Thyroid gland (tissue), 4 donors: ENCODE measurements around the gene HSPB6. TPM values are rescaled to one million over a fixed set of nuclear protein-coding genes. Genes with fewer than 3 reads are reported as not detected.

Source experiments
- DNase-seq, 2 donors: peaks; one replicate each; pipeline ENCODE4 v3.0.0-alpha.2; 2019
- H3K27ac ChIP-seq, 3 donors: fragments of 200-600 bp; sonication (generic); 1 replicate in 2 of 3; 2 replicates in 1 of 3; pipeline ENCODE4 v1.5.1; 2016 to 2019; ENCODE audit warnings: mild to moderate bottlenecking in 1 of 3, moderate library complexity in 1 of 3
- H3K27me3 ChIP-seq: fragments of 200-600 bp; sonication (generic); one replicate; pipeline ENCODE4 v1.5.1; 2019
- H3K36me3 ChIP-seq, 2 donors: fragments of 200-600 bp; sonication (generic); one replicate each; pipeline ENCODE4 v1.5.1; 2016 to 2019
- H3K4me1 ChIP-seq, 2 donors: fragments of 200-600 bp; sonication (generic); one replicate each; pipeline ENCODE4 v1.5.1; 2017 to 2019
- H3K4me3 ChIP-seq, 3 donors: fragments of 200-600 bp; sonication (generic); replicated peaks in 1 of 3; 1 replicate in 2 of 3; 2 replicates in 1 of 3; pipeline ENCODE4 v1.5.1; 2016; ENCODE audit warnings: mild to moderate bottlenecking in 1 of 3
- H3K9me3 ChIP-seq: fragments of 200-600 bp; sonication (generic); one replicate; pipeline ENCODE4 v1.5.1; 2017
- POLR2A ChIP-seq, 2 donors: fragments of 450-650 bp; IDR thresholded peaks; one replicate each; pipeline ENCODE4 v1.6.1; 2017; ENCODE audit warnings: antibody characterized with exemption in 2 of 2, mild to moderate bottlenecking in 2 of 2, moderate library complexity in 1 of 2
- WGBS, 2 donors: methylation state at CpG; one replicate each; pipeline ENCODE4 v1.1.5; 2017; 5-methylcytosine and 5-hydroxymethylcytosine counted together
- intact Hi-C: fragments of 100-400 bp; cut with DNase I; formaldehyde crosslinking; loops from one replicate; pipeline ENCODE4 v1.15.1; 2023
- total RNA-seq, 4 donors: library from RNA; depleted of rRNA; stranded (reverse); fragments of >200 nt; gene quantifications; one replicate each; pipeline ENCODE4 v1.2.3, GENCODE V29; 2016
- TF ChIP-seq, protein P1 (sequence below), 6 experiments: fragments of 200-600 bp in 3 of 6; fragments of 450-650 bp in 3 of 6; sonication (generic) in 3 of 6; IDR thresholded peaks; one replicate each; pipeline ENCODE4 v1.5.1; 2016 to 2019; ENCODE audit warnings: antibody characterized with exemption in 6 of 6, mild to moderate bottlenecking in 2 of 6, inconsistent platforms in 1 of 6, moderate library complexity in 1 of 6

Gene HSPB6
- total RNA-seq, 4 donors from 2014 or later = 17.3 to 31.8 (median 23.1) TPM

DNA sequence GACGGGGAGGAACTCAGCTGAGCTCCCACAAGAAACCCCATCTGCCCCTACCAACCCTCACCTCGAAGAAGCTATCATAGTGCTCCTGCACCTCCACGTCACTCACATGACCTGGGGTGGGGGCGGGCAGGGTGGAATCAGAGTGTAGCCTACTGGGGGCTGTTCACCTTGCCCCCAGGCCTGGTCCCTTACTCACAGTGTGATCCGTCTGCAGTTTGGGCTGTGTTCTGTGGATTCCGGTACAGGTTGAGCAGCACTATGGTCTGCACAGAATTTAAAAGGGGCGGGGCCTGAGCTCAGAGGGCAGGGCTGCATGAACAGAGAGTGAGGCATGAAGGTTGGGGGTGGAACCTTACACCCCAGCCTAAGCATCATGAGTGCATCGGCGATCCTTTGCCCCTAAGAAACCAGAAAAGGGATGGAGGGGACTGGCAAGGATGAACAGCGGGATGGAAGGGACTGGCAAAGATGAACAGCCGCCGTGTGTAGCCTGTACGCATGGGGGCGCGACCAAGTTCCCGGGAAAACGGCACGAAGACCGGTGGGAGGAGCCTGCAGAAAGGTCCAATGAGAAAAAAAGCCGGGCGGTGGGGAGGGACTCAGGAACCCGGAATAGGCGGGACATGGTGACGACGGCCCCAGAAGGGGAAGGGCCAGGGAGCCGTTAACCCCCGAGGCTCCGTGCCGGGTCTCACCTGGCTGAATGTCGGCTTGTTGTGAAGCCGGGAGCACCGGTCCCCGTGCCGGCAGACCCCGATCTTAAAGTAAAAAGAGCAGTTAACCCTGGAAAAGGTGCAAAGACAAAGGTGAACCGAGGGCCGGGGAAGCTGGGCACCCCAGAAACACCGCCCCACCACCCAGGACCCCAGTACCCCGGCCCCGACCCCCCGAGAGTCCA is 12.2 kb downstream of the HSPB6 start:
- H3K4me1 ChIP-seq = peaks cover 34 to 42% of the 10 kb centered on the region in 2 donors
- no peaks in the 10 kb centered on the region for H3K9me3 ChIP-seq
- TF ChIP-seq POLR2A (IDR thresholded peaks at IDR 0.05) = no peak
- TF ChIP-seq, protein P1, sequence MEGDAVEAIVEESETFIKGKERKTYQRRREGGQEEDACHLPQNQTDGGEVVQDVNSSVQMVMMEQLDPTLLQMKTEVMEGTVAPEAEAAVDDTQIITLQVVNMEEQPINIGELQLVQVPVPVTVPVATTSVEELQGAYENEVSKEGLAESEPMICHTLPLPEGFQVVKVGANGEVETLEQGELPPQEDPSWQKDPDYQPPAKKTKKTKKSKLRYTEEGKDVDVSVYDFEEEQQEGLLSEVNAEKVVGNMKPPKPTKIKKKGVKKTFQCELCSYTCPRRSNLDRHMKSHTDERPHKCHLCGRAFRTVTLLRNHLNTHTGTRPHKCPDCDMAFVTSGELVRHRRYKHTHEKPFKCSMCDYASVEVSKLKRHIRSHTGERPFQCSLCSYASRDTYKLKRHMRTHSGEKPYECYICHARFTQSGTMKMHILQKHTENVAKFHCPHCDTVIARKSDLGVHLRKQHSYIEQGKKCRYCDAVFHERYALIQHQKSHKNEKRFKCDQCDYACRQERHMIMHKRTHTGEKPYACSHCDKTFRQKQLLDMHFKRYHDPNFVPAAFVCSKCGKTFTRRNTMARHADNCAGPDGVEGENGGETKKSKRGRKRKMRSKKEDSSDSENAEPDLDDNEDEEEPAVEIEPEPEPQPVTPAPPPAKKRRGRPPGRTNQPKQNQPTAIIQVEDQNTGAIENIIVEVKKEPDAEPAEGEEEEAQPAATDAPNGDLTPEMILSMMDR (IDR thresholded peaks at IDR 0.05) = peak in 3 of 6 experiments; percentile 18 to 36 (median 32)
- H3K4me3 ChIP-seq = peak overlapping the region; percentile 76 to 92 (median 78)
- H3K27ac ChIP-seq = peak overlapping the region; percentile 100
- H3K27me3 ChIP-seq = no peaks in the 10 kb centered on the region
- peaks cover 0 to 5% of the 10 kb centered on the region in 2 donors for H3K36me3 ChIP-seq
- DNase-seq = peak; percentile 96
- 7 to 8% methylated on average over 40 to 41 of the region's 41 CpGs for WGBS, 2 donors
- intact Hi-C loops = no loop called here

DNA sequence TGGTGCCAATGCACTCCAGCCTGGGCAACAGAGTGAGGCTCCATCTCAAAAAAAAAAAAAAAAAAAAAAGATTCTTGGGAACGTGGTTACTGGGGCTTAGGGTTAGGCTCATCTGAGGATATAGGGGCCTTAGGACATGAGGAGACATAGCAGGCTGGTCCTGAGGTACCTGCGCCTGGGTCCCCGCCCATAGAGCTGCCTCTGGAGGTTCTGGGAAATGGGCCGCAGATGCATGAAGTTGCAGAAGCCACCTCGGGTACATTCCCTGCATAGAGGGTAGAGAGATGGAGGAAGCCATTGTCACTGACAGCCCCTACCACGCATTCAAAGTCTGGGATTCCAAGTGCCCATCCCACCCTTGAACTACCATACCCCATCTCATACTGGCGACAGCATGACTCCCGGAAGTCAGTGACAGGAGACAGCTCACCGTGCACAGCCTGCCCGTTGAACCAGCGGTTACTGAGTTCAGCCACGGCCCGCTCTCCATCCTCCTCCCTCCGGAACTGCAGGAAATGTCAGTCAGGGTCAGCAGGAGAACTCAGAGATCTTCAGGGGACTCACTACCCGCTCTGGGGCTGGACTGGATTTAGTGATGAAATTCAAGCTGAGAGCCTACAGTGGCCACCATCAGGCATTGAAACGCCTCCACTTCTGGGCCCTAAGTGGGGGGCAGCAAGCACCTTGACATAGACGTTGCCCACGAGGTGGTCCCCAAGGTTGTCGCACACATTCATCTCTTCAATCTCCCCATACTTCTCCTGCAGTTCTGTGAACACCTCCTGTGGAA is 13.0 kb downstream of the HSPB6 start:
- Histone ChIP-seq H3K27ac (no peak overlapping the region), H3K36me3 (peaks cover 0 to 5% of the 10 kb centered on the region in 2 donors), H3K9me3 (no peaks in the 10 kb centered on the region), H3K4me1 (peaks cover 32 to 40% of the 10 kb centered on the region in 2 donors), H3K4me3 (peak overlapping the region in 1 of 3 donors; percentile 78), H3K27me3 (no peaks in the 10 kb centered on the region)
- DNase-seq = no peak
- intact Hi-C loops = no loop called here
- 83 to 94% methylated on average over 14 to 19 of the region's 19 CpGs for WGBS, 2 donors
- TF ChIP-seq, protein P1 (IDR thresholded peaks at IDR 0.05) = no peak
- TF ChIP-seq POLR2A (IDR thresholded peaks at IDR 0.05) = no peak

DNA sequence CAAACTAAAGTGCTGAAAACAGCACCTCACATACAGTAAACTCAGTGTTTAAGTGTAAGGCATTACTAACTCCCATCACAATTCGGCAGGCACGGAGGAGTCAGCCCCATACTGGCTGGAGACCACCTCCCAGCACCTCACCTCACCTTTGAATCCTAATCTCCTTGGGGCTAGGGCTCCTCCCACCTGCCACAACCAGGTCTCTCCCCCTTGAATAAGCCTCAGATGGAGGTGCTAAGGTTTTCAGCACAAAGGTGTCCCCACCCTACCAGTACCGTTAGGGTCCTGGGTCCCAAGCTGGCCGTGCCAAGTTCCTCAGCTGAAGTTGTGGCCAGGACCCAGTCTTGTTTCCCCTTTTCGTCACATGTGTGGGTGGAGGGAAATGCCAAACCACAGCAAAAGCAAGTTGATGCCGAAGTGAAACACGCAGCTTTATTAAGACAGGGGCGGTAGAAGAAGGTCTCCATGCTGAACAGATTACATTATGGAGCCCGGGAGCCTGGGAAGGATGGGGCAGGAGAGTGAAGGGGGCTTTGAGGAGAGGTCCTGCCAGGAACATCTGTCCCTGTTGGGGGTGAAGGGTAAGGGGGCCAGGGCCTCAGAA is 14.6 kb downstream of the HSPB6 start, which contains the start of gene IGFLR1:
TSS of gene IGFLR1 (minus strand) at position 332 of the 604 bp plus-strand sequence. CDS start 1,272 bp downstream, outside the sequence.
- TF ChIP-seq POLR2A (IDR thresholded peaks at IDR 0.05) = no peak
- TF ChIP-seq, protein P1 (IDR thresholded peaks at IDR 0.05) = no peak
- H3K4me1 ChIP-seq = peaks cover 29 to 36% of the 10 kb centered on the region in 2 donors
- H3K27ac ChIP-seq = no peak within 1 kb of the TSS
- H3K27me3 ChIP-seq = no peaks in the 10 kb centered on the region
- H3K4me3 ChIP-seq = no peak within 1 kb of the TSS
- no peaks in the 10 kb centered on the region for H3K9me3 ChIP-seq
- peak in 1 of 2 donors; percentile 9 for DNase-seq
- intact Hi-C loops = no loop called here
- WGBS, 2 donors = 75 to 95% methylated on average over 9 of the region's 9 CpGs
- H3K36me3 ChIP-seq = peaks cover 12 to 17% of the 10 kb centered on the region in 2 donors

DNA sequence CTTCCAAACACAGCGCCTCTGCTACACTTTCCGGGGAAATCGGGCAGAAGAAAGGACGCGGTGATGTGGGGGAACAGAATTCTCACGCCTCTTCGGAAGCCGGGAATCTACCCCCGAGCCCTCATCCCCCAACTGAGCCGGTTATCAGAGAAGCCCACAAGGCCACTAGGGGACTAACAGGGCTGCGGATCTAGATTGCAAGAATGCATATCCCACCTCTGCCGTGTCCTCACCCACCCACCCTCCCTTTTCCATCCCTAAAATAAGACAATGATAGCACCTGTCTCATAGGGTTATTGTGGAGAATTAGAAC is 15.7 kb downstream of the HSPB6 start:
- no peak for DNase-seq
- peak overlapping the region in 2 of 3 donors; percentile 25 to 46 for H3K27ac ChIP-seq
- peaks cover 24 to 28% of the 10 kb centered on the region in 2 donors for H3K4me1 ChIP-seq
- TF ChIP-seq POLR2A (IDR thresholded peaks at IDR 0.05) = no peak
- TF ChIP-seq, protein P1 (IDR thresholded peaks at IDR 0.05) = no peak
- H3K4me3 ChIP-seq = peak overlapping the region in 1 of 3 donors; percentile 45
- 9 to 10% methylated on average over 12 of the region's 12 CpGs for WGBS, 2 donors
- H3K27me3 ChIP-seq = no peaks in the 10 kb centered on the region
- no peaks in the 10 kb centered on the region for H3K9me3 ChIP-seq
- peaks cover 18 to 26% of the 10 kb centered on the region in 2 donors for H3K36me3 ChIP-seq
- intact Hi-C loops = no loop called here
